SK-N-MC (cell line): ENCODE results near the gene NME9.

Experiments used
- EZH2 ChIP-seq: fragments of 200-600 bp; sonication (generic); IDR thresholded peaks from one replicate; pipeline ENCODE4 v1.6.1; 2017; ENCODE audit warnings: antibody characterized with exemption
- POLR2AphosphoS5 ChIP-seq: IDR thresholded peaks from 2 replicates; pipeline ENCODE4 v1.6.1; 2012; ENCODE audit warnings: mild to moderate bottlenecking, low read depth, low read length, borderline replicate concordance

- TF ChIP-seq EZH2 (no peak), POLR2AphosphoS5 (no peak)
These were observed 21.8 kb downstream of the NME9 start for GRCh38 chr3:138307899-138308298.
